Loucy (cell line): Measurements from ENCODE around the gene BMPER.

Source experiments
- H2AFZ ChIP-seq: fragments of 200-600 bp; sonication (generic); 2 replicates; pipeline ENCODE4 v1.6.0; 2016; ENCODE audit warnings: antibody characterized with exemption, mild to moderate bottlenecking, low read length, moderate library complexity
- H3F3A ChIP-seq: fragments of 200-600 bp; 2 replicates; pipeline ENCODE4 v1.6.0; 2016; ENCODE audit warnings: antibody characterized with exemption, low read depth, mild to moderate bottlenecking
- H3K27me3 ChIP-seq: fragments of 200-600 bp; sonication (generic); 2 replicates; pipeline ENCODE4 v1.6.1; 2014; ENCODE audit warnings: low read length, mild to moderate bottlenecking; ENCODE audit not compliant: insufficient read depth, poor library complexity, severe bottlenecking
- H3K36me3 ChIP-seq: fragments of 200-600 bp; sonication (generic); 2 replicates; pipeline ENCODE4 v1.6.1; 2016; ENCODE audit warnings: low read length; ENCODE audit not compliant: insufficient read depth
- H3K4me1 ChIP-seq: fragments of 200-600 bp; sonication (generic); 2 replicates; pipeline ENCODE4 v1.5.1; 2014; ENCODE audit warnings: low read length, mild to moderate bottlenecking; ENCODE audit not compliant: insufficient read depth, poor library complexity, severe bottlenecking
- H3K4me2 ChIP-seq: fragments of 200-600 bp; sonication (generic); 2 replicates; pipeline ENCODE4 v1.6.0; 2014; ENCODE audit warnings: antibody characterized with exemption, low read length, low read depth, mild to moderate bottlenecking; ENCODE audit not compliant: poor library complexity, severe bottlenecking
- H3K4me3 ChIP-seq: fragments of 200-600 bp; sonication (generic); 2 replicates; pipeline ENCODE4 v1.5.1; 2014; ENCODE audit warnings: low read length, mild to moderate bottlenecking, mixed read lengths; ENCODE audit not compliant: poor library complexity, severe bottlenecking
- H3K79me2 ChIP-seq: fragments of 200-600 bp; sonication (generic); 2 replicates; pipeline ENCODE4 v1.6.1; 2014; ENCODE audit warnings: low read length; ENCODE audit not compliant: insufficient read depth
- H3K9ac ChIP-seq: fragments of 200-600 bp; sonication (generic); 2 replicates; pipeline ENCODE4 v1.6.0; 2014; ENCODE audit warnings: mild to moderate bottlenecking, low read depth, low read length, moderate library complexity; ENCODE audit not compliant: poor library complexity, severe bottlenecking
- H3K9me2 ChIP-seq: fragments of 200-600 bp; sonication (generic); replicated peaks from 2 replicates; pipeline ENCODE4 v1.6.1; 2016; ENCODE audit warnings: low read depth, low read length, mixed read lengths
- H3K9me3 ChIP-seq: fragments of 200-600 bp; sonication (generic); 2 replicates; pipeline ENCODE4 v1.6.1; 2014; ENCODE audit warnings: mild to moderate bottlenecking, antibody characterized with exemption, low read length, low read depth; ENCODE audit not compliant: insufficient read depth
- H4K20me1 ChIP-seq: fragments of 200-600 bp; sonication (generic); 2 replicates; pipeline ENCODE4 v1.6.0; 2014; ENCODE audit warnings: antibody characterized with exemption, low read length, mild to moderate bottlenecking; ENCODE audit not compliant: insufficient read depth, poor library complexity, severe bottlenecking
- EZH2phosphoT487 ChIP-seq: fragments of 200-600 bp; IDR thresholded peaks from 2 replicates; pipeline ENCODE4 v1.6.1; 2018; ENCODE audit warnings: antibody characterized with exemption, mild to moderate bottlenecking, moderate library complexity, borderline replicate concordance
- TF ChIP-seq, protein P1 (sequence below): fragments of 200-600 bp; sonication (generic); conservative IDR thresholded peaks from 2 replicates; pipeline ENCODE4 v1.5.1; 2014; ENCODE audit warnings: mild to moderate bottlenecking, antibody characterized with exemption, low read length

The BMPER gene

GRCh38 chr7:33981671-33982424, 76.5 kb downstream of the BMPER start:
- Histone ChIP-seq H3K9me3 (no peaks in the 10 kb centered on the region), H3K9ac (no peak overlapping the region), H3K27me3 (no peaks in the 10 kb centered on the region), H3K4me3 (no peak overlapping the region), H4K20me1 (no peaks in the 10 kb centered on the region), H3K79me2 (no peaks in the 10 kb centered on the region), H3F3A (no peaks in the 10 kb centered on the region), H3K9me2 (no peaks in the 10 kb centered on the region), H3K4me1 (no peaks in the 10 kb centered on the region), H3K4me2 (no peak overlapping the region), H3K36me3 (no peaks in the 10 kb centered on the region), H2AFZ (no peak overlapping the region)
- no peak for TF ChIP-seq EZH2phosphoT487
- TF ChIP-seq, protein P1, sequence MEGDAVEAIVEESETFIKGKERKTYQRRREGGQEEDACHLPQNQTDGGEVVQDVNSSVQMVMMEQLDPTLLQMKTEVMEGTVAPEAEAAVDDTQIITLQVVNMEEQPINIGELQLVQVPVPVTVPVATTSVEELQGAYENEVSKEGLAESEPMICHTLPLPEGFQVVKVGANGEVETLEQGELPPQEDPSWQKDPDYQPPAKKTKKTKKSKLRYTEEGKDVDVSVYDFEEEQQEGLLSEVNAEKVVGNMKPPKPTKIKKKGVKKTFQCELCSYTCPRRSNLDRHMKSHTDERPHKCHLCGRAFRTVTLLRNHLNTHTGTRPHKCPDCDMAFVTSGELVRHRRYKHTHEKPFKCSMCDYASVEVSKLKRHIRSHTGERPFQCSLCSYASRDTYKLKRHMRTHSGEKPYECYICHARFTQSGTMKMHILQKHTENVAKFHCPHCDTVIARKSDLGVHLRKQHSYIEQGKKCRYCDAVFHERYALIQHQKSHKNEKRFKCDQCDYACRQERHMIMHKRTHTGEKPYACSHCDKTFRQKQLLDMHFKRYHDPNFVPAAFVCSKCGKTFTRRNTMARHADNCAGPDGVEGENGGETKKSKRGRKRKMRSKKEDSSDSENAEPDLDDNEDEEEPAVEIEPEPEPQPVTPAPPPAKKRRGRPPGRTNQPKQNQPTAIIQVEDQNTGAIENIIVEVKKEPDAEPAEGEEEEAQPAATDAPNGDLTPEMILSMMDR, result no peak

DNA sequence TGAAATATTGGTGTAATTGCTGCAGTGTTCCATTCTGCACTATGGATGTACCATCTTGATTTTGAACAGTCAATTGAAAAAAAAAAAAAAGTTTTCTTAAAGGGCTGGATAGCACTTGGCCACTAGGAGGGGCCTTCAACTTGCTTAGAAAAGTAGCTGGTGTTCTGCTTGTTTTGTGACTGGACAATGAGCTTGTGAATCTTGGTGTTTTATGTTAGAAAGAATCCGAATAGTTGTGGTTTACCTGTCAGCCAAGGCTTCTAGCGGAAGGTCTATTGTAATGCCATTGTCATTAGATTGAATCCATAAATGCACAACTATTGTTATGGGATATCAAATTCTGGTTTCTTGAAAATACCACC, 77.1 kb downstream of the BMPER start:
- Histone ChIP-seq H3K9me2 (no peaks in the 10 kb centered on the region), H3K27me3 (no peaks in the 10 kb centered on the region), H4K20me1 (no peaks in the 10 kb centered on the region), H3K9me3 (no peaks in the 10 kb centered on the region), H3K79me2 (no peaks in the 10 kb centered on the region), H3K9ac (no peak overlapping the region), H2AFZ (no peak overlapping the region), H3K4me3 (no peak overlapping the region), H3K4me1 (no peaks in the 10 kb centered on the region), H3K4me2 (no peak overlapping the region), H3F3A (no peaks in the 10 kb centered on the region), H3K36me3 (no peaks in the 10 kb centered on the region)
- TF ChIP-seq, protein P1, result peak; percentile 49
- no peak for TF ChIP-seq EZH2phosphoT487

- H2AFZ ChIP-seq, result no peak overlapping the region
- no peaks in the 10 kb centered on the region for H3K9me2 ChIP-seq
- H3F3A ChIP-seq, result no peaks in the 10 kb centered on the region
- H3K4me3 ChIP-seq, result no peak overlapping the region
- H3K9ac ChIP-seq, result no peak overlapping the region
- H3K36me3 ChIP-seq, result no peaks in the 10 kb centered on the region
- no peaks in the 10 kb centered on the region for H3K4me1 ChIP-seq
- TF ChIP-seq, protein P1, result no peak
- no peak for TF ChIP-seq EZH2phosphoT487
- H3K79me2 ChIP-seq, result no peaks in the 10 kb centered on the region
- no peaks in the 10 kb centered on the region for H3K27me3 ChIP-seq
- no peaks in the 10 kb centered on the region for H4K20me1 ChIP-seq
- no peak overlapping the region for H3K4me2 ChIP-seq
- no peaks in the 10 kb centered on the region for H3K9me3 ChIP-seq
Observed at GRCh38 chr7:33986451-33986850, 81.1 kb downstream of the BMPER start.
